ENCODE data around the gene HADH.

GRCh38 chr4:108008721-108009120, 19.0 kb downstream of the HADH start:
- TF ChIP-seq CTCF (IDR thresholded peaks at IDR 0.05) (no peak), MAX (IDR thresholded peaks at IDR 0.05) (no peak), POLR2A (IDR thresholded peaks at IDR 0.05; ENCODE audit: low read length) (no peak), KDM5A (IDR thresholded peaks at IDR 0.05) (no peak)
